T-helper 9 cell (primary cell): ENCODE data around the gene MRPS27.
A peak's percentile ranks its signal among the peaks of the same experiment; 100 is the strongest.

Experiments
- DNase-seq: peaks from one replicate; pipeline ENCODE4 v3.0.0-alpha.2; 2020

MRPS27 gene

DNA sequence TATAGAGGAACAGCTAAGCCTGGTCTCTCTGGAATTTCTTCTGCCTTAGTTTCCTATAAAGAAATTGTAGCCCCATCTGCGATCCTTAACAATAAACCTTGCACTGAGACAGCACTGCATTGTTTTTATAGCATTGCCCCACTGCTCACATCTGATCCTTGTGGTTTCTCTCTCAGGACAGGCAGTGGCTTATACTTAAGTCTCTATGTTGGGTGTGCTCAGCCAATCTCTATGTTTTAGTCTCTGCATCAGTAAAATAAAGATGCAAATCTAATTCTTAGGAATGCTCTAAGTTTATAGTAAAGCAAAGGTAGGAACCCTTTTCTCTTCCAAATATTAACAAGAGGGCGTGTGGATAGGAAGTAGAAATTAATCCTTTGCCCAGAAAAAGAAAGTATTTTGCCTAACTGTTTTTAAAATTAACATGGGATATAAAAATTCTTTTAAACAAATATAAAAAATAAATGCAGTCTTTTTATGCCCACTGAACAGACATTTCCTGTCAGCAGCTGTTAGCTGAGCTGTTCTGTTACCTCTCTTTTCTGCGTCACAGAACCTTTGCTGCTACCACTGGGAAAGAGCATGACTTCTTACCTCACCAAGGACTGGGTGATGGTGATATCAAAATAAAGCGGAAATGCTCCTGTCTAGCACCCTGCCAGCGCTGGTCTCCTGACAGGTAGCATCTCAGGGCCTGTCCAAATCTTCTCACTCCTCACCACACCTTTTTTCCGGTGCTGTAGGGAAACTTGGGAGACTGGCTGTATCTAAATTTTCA lies 29.5 kb downstream of the MRPS27 start:
- no peak for DNase-seq

DNA sequence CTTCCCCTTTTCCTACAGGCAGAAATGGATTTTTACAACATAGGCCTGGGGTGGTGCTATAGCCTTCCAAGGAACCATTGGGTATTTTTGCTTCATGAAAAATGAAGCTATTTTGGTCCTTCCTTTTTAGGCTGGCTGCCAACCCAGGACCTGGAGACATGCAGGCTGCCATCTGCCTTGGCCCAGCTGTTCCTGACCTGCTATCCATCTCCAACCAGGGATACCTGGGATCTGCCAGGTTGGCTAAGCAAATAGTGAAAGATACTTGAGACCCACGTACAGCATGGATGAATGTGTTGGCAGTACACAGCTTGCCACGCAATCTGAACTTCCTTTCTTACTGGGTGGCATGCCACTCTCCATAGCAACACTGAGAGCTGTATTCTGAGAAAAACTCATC lies 31.1 kb downstream of the MRPS27 start:
- DNase-seq, result no peak

DNA sequence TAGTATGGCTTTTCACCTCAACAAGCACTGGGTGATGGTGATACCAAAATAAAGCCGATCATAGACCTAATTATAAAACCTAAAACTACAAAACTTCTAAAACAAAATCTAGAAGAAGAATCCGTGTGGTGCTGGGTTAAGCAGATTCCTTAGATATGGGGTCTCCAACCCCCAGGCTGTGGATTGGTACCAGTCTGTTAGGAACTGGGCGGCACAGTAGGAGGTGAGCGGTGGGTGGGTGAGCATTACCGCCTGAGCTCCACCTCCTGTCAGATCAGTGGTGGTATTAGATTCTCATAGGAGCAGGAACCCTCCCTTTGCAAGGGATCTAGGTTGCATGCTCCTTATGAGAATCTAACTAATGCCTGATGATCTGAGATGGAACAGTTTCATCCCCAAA lies 33.2 kb downstream of the MRPS27 start:
- no peak for DNase-seq

DNA sequence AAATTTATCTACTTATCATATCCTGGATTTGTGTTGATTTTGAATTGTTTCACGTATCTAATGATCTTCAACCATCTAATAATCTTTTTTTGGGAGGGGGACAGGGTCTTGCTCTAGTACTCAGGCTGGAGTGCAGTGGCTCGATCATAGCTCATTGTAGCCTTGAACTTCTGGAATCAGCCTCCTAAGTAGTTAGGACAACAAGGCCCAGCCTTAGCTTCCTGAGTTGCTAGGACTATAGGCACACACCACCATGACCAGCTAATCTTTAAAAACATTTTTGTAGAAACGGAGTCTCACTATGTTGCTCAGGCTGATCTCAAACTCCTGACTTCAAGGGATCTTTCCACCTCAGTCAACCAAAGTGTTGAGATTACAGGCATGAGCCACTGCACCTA lies 34.6 kb downstream of the MRPS27 start:
- no peak for DNase-seq

DNA sequence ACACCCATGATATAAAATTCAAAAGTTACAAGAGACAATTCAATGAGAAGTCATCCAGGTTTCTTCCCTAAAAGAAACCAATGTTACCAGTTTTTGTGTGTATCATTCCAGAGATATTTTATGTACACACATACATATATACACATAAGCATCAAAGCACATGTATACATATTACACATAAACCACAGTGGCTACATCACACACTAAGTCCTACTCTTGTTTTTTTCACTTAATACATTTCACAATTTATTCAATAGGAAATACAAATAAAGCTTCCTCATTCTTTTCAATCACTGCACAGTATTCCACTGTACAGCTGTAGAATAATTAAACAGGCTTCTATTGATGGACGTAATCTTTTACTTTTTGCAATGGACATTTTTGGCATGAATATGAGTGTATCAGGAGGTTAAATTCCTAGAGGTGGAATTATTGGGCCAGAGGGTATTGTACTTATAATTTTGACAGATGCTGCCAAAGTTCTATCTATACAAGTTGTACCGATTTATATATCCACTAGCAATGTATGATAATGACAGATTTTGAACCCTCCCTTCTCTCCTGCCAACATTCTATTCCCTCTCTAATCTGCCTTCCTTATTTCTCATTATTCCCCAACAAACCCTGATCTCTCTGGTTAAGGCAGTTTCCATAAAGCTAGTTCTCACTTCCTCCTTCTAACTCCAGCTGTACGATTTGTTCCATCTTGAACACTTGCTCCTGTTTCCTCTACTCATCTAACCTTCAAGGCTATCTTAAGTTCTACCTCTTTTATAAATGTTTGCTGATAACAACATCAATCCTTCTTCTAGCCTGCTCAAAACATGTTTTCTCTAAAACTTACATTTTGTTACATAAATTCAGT lies 35.2 kb downstream of the MRPS27 start:
- DNase-seq, result no peak

DNA sequence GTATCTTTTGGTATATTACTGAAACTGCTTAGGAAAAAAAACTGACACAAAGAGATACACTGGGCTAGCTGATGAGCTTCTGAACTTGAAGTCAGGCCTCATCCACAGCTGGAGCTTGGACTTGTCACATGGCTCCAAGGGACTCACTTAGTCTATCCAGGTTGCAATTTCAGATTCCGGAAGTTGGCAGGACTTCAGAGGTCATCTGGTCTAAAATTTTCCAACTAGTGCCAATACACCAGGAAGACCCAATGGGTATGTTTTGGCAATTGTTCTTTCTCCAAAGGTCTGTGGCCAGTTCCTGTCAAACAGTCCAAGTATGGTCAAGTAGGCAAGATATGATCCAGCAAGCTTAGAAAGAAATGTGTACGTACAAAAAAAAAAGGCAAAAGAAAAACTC lies 36.7 kb downstream of the MRPS27 start:
- DNase-seq, result no peak

DNA sequence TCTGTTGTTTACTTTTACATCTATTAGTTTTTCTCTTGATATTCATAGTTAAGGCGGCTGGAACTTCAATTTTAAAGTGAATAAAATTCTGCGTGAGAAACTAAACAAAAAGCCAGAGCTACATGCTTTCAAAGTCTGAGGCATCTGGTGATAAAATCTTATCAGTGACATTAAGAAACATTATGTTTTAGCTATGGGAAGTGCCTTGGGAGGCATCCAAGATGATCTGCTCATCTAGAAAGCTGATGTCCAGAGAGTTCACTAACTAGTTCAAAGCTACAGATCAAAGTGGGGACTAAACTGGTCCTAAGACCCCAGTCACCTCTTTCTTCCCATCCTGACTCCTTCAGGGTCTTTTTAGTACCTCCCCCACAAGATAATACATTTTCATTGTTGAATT lies 37.2 kb downstream of the MRPS27 start:
- no peak for DNase-seq

DNA sequence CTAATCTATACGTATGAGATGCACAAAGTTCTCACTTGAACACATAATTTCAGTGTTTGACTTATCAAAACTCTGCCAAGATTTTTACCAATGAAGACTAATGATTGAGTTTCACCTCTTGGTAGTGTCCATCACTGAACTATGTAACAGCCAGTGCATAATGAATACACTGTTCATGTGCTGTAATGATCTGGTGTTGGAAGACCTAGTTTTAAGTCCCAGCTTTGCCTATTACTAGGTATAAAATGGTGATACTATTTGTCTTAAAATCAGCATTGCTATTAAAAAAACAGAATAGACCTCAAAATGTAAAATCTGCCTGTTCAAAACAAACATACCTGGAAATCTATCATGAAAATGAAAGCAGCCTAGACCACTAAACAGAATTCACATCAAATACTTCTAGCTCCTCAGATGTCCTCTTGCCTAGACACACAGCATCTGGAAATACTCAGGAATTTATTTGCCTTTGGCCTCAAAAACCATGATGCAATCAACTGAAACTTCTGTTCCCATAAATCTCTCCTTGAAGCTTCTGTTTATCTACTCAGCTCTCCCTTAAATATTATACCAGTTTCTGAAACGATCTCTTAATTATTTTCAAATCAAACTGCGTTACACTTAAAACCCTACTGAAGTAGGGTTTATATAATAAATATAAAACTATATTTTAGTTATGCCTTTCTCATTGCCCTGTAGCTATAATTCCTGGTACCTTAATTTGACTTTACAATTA lies 38.1 kb downstream of the MRPS27 start:
- no peak for DNase-seq

DNA sequence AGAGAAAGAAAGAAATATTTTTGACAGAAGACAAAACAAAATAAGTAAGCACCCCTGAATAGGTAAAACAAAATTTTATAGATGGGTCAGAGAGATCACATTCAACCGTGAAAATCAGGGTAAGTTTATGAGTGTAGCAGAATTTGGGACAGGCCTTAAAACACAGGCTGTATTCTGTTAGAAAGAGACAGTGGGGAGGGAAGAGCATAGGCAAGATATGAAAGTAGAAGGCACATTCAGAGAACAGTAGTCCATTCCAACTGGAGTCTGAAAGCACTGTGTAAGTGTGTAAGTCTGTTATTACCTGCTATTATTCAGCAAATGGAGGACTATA lies 38.6 kb downstream of the MRPS27 start:
- DNase-seq, result no peak

DNA sequence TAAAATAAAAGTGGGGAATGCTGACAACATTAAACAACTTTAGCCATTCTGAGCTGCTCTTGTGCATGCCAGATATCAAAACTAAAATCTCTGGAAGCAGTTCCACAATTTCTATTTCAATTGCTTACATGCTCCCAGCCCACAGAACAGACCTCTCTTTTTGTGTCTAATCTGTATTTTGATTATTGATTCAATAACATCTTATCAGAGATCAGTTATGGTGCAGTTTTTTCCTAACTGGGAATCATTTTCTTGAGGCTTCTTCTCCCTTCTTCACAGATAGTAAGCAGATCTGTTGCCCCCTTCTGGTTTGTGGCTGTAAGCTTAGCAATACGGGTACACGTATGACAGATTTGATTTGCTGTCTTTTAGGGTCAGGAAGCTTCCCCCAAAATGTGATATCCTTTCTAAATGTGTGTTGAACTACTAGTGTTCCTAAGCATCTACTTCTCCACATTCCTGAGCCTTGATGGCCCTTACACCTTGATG lies 39.4 kb downstream of the MRPS27 start:
- DNase-seq, result no peak

DNA sequence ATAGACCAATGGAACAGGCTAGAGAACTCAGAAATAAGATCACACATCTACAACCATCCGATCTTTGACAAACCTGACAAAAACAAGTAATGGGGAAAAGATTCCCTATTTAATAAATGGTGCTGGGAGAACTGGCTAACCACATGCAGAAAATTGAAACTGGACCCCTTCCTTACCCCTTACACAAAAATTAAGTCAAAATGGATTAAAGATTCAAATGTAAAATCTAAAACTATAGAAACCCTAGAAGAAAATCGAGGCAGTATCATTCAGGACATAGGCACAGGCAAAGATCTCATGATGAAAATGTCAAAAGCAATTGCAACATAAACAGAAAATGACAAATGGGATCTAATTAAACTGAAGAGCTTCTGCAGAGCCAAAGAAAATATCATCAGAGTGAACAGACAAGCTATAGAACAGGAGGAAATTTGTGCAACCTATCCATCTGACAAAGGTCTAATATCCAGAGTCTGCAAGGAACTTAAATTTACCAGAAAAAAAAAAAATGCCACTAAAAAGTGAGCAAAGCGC lies 43.8 kb downstream of the MRPS27 start:
- DNase-seq, result no peak

DNA sequence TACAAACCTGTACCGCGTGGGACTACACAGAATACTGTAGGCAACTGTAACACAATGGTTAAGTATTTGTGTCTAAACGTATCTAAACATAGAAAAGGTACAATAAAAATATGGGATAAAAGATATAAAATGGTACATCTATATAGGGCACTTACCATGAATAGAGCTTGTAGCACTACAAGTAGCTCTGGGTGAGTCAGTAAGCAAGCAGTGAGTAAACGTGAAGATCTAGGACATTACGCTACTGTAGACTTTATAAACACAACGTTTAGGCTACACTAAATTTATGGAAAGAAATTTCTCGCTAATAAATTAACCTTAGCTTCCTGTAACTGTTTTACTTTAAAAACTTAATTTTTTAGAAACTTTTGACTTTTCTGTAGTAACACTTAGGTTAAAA lies 46.5 kb downstream of the MRPS27 start:
- DNase-seq, result no peak

DNA sequence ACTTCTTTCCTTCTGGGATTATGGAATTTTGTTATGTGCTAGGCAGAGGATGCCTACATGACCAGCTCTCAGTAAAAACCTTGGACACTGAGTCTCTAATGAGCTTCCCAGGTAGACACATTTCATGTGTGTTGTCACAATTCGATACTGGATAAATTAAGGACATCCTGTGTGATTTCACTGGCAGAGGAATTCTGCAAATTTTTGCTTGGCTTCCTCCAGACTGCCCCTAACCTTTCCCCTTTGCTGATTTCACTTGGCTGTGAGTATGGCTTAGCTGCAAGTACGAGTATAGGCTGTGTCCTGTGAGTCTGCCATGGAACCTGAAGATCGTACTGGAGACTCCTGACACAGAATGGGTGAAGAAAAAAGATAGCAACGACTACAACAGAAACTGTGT lies 47.6 kb downstream of the MRPS27 start:
- no peak for DNase-seq

DNA sequence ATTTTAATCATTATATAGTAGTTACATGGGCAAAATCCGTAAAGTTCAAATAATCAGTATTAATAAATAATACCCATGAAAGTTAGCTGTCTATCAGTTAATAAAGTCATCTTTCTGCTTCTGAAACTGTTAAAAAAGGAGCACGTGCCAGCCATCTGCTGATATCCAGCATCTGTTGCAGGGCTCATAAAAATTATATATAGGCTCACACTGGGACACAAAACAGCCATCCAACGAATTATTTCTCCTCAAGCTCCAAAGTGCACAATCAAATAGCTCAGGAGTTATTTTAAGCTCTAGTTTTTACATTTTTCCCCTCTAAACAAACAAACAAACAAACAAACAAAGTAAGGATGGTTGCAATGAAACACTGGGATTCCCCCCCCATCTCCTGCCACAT lies 48.3 kb downstream of the MRPS27 start:
- DNase-seq, result no peak

DNA sequence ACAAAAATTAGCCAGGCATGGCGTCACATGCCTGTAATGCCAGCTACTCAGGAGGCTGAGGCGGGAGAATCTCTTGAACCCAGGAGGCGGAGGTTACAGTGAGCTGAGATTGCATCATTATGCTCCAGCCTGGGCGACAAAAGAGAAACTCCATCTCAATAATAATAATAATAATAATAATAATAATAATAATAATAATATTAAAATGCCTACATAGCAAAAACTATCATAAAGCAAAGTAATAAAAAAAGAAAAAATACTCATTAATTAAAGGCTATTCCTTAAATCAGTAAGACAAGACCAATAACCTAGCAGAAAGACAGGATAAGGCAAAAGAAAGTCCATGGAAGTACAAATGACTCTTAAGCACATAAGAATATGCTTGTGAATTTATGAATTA lies 50.0 kb downstream of the MRPS27 start:
- DNase-seq, result no peak

DNA sequence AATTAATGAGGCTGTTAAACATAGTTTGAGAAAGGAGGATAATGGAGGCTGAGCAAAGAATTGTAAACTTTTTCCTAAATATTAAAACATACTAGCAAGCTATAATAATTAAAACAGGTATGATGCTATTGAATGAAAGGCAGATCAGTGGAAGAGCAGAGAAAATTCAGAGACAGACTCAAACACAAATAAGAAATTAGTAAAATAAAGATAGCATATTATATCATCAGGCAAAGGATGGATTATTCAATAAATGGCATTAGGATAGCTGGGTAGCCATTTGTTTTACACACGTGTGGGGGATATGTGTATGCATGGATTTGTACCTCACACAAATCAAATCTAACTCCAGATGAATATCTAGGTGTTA lies 50.6 kb downstream of the MRPS27 start:
- no peak for DNase-seq

DNA sequence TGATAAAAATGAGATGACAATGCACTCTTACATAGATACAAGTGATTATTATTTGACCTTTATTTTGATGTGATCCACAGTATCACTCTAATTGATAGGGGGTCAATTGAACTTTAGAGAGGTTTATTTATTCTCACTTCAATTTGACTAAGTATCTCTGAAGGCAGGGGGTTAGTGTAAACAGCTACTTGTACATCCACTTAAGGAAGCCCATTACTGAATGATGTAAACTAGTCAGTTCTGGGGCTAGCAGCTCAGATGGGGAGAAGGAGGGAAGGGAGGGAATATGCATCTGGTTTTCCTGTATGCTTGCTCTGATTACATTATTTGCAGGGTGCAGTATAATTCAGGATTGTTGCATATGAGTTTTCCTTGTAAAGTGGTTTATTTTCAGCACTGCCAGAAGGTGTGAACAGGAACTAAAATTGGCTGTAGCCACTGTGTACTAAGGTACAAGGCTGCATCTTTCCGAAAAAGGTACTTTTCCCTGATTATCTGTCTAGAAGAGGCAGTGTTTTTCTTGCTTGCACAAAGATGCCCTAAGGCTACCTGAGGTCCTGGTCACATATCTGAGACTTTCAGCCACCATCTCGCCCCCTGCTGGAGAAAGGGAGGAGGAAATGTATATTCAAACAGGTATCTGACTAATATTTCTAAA lies 51.2 kb downstream of the MRPS27 start:
- DNase-seq, result peak; percentile 21

DNA sequence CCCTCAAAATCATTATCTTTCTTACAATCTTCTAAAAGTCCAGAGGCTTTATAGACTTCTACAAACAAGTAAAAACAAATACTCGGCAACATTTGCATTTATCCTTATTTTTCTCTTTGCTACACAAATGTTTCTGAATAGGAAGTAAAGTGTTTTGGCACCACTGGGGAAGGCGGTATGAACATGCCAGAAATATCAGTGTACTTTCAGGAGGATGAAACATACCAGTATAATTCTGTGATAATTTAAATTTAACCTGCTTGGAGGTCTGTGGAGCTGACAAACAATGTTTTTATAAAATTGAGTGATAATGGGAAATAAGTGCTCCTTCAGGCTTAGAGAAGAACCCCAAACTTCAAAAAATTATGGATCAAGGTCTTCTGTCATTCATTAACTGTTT lies 51.8 kb downstream of the MRPS27 start:
- no peak for DNase-seq

DNA sequence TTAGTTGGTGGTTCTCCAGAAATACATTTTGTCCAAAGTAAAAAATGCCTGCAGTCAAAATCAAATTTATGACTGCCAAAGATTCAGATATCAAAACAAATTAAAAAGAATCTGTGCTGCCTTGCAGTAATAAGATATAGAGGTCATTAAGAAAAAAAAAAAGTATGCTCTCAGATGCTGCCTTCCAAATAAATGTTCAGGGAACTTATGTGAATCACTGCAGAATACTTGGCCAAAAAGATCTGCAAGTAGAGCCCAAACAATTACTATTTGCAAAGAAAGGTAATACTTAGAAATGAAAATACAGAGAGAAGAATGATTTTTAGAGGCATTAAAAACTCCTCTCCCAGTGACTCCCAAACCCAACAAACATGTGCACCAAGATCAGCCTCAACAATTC lies 52.4 kb downstream of the MRPS27 start:
- DNase-seq, result no peak

DNA sequence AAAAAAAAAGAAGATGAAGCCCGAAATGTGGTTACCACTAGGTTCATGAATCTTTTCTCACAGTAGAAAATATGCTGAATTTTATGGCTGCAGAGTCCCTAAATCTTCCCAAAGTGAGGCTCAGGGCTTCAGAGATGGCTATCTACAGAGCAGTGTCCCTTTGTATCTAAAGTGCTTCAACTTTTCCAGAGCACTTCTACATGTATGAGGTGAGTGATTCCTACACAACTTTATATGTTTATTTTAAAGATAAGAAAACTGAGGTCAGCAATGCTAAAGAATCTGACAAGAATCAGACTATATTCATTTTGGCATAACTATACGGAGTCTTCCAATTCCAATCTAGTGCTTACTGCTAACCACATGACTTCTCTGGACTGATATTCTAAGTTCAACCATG lies 53.2 kb downstream of the MRPS27 start:
- no peak for DNase-seq

DNA sequence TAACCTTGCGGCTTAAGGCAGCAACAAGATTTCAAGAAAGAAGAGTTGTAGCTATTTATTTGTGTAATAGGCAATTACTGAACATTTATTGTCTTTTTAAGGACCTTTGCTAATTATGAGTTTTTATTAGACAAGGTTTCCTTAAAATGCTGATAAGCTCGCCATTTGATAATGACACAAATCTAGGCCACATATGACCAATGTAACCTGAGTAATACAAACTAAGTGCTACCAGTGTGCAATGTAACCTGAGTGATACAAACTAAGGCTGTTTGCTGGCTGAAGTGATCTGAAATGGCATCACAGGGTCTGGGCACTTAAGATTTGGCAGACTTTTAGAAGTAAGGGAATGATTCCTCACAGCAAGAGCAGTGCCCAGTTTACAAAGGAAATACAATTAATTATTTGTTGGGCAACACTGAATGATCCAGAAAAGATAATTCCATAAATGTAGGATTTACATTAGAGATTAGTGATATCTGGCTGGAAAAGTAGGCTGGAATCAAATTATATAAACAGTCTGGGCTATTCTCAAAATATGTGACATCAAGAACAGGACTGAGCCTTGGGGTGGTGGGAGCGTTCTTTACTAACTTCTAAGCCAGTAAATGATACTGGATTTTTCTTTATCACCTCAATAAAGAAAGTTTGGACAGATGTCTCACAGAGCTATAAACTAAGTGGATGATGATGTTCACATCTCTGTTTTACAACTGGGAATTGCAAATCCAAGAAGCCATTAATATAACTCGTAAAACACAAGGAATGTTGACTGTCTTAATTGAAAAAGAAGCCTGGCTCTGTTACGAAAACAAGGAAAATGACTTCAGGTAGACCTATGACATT lies 54.8 kb downstream of the MRPS27 start:
- no peak for DNase-seq

DNA sequence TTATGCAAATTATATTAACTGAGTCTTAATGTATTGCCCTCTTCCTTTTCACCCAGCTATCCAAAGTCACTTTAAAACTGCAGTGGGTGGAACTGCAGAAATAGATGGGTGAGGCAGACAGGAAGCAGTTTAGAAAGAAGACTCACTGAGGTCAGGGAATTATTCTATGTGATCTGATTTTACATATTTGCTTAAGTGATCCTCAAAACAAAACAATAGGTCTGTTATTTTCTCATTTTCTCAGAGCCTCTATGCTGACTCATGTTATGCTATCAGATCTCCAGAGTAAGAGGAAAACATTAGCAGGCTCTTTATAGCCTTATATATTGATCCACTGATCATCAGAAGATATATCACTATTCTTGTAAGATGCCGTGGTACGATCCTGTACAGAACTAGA lies 63.5 kb downstream of the MRPS27 start:
- DNase-seq, result no peak
